SH-SY5Y (cell line): ENCODE data around the gene ASPM.

ENCODE experiments used
- GATA2 ChIP-seq: IDR thresholded peaks from 2 replicates; pipeline ENCODE4 v1.6.1; 2011; ENCODE audit warnings: mild to moderate bottlenecking, low read depth, low read length
- GATA3 ChIP-seq: IDR thresholded peaks from 2 replicates; pipeline ENCODE4 v1.6.1; 2011; ENCODE audit warnings: low read depth, mild to moderate bottlenecking, low read length, moderate library complexity

DNA sequence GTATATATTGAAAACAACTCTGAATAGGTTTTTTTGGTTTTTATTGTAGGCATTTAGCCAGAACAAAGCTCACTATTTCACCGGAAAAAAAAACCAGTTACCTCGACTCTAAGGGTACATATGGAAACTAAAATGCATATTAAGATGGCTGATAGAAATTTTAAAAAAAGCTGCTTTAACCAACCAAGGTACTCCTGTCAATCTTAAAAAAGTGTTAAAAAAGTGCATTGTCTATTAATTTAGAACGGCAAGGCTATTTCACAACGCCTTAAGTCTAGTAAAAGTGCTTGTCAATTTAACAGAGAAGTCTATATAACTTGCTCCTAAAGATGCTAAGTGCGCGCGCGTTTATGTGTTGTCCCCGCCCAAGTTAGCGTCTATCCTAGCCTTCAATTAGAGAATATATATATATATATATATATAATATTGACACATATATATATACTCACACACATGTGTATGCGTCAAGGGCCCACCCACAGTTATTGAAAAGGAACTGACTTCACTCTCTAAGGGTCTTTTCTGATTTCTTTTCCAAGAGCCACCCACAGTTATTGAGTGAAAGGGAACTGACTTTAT, 934 bp downstream of the ASPM start:
- no peak for TF ChIP-seq GATA2
- TF ChIP-seq GATA3, result no peak
